ENCODE results near the gene USP25.

Gene USP25

DNA sequence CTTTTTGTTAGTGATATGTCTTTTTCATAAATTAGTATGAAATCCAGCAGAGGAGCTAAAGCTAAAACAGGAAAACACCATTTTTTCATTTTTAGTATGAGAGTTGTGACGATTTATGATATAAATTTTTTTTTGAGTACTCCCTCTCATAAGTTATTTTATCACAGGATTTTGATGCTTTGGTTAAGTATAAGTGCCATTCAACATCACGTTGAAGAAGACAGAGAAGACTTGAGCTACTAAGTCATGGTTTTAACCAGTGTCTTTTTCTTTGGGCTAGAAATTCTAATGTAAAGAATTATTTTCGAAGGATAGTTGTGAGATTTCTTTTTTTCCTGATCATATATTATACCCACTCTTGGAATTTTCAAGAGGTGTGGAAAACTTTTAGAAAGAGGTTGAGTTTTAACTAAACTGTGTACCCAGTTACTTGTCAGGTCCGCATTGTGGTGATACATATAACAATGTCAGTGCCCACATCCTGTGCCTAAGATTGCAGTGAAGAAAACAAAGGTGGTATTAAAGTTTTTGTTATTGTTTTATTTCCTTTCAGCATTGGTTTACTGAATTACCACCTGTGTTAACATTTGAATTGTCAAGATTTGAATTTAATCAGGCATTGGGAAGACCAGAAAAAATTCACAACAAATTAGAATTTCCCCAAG lies 93.8 kb downstream of the USP25 start:
- TF ChIP-seq, protein P1, sequence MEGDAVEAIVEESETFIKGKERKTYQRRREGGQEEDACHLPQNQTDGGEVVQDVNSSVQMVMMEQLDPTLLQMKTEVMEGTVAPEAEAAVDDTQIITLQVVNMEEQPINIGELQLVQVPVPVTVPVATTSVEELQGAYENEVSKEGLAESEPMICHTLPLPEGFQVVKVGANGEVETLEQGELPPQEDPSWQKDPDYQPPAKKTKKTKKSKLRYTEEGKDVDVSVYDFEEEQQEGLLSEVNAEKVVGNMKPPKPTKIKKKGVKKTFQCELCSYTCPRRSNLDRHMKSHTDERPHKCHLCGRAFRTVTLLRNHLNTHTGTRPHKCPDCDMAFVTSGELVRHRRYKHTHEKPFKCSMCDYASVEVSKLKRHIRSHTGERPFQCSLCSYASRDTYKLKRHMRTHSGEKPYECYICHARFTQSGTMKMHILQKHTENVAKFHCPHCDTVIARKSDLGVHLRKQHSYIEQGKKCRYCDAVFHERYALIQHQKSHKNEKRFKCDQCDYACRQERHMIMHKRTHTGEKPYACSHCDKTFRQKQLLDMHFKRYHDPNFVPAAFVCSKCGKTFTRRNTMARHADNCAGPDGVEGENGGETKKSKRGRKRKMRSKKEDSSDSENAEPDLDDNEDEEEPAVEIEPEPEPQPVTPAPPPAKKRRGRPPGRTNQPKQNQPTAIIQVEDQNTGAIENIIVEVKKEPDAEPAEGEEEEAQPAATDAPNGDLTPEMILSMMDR (IDR thresholded peaks at IDR 0.05; ENCODE audit: control extremely low read depth, extremely low read depth, low read depth, missing control alignments): no peak
- ChIA-PET POLR2A (no interaction called here), CTCF (no interaction called here)
- no peak for DNase-seq (ENCODE audit: extremely low spot score)

DNA sequence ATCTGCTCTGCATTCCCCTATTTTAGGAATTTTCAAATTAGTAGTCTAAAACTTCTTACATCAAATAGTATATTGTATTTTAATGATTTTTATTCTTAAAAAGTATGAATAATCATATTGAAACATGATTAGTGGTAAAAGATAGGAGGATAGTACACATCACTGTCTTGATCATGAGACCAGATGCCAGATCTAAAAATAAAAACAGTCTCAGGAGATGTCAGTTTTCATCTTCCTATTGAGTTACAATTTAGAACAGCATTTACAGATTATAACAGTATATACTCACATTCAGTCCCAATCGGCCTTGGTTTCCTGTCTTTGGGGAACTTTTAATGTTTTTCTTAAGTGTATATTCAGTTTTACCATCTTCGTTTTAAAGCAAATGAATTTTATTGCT lies 95.9 kb downstream of the USP25 start:
- ChIA-PET POLR2A (no interaction called here), CTCF (interaction anchor here (1.3 kb wide), 1 partner anchor 23 kb away, joined by 3 read pairs; no protein-coding TSS in a partner anchor)
- no peak for DNase-seq (ENCODE audit: extremely low spot score)
- TF ChIP-seq, protein P1 (IDR thresholded peaks at IDR 0.05; ENCODE audit: control extremely low read depth, extremely low read depth, low read depth, missing control alignments): no peak

DNA sequence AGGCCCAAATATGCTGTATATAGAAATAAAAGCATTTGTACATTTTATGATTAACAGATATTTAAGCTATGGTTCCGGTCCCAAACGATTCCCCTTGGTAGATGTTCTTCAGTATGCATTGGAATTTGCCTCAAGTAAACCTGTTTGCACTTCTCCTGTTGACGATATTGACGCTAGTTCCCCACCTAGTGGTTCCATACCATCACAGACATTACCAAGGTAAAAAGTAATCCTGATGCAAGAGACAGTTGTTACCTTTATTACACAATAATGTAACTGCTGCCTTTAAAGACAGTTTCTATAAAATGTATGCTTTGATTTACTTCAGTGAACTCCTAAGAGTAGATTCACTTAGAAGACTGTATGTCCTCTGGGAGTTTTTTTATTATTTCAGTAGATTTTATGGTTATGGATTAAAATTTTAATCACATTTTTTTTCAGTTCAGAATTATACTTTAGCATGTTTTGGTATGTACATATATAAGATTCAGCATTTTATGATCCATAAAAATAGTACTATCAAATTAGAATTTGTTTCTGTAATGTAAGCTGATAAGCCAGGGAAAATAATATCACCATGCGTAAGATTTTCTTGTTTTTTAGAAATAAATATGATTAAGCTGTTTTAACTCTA lies 96.5 kb downstream of the USP25 start:
- POLR2A ChIA-PET: no interaction called here

DNA sequence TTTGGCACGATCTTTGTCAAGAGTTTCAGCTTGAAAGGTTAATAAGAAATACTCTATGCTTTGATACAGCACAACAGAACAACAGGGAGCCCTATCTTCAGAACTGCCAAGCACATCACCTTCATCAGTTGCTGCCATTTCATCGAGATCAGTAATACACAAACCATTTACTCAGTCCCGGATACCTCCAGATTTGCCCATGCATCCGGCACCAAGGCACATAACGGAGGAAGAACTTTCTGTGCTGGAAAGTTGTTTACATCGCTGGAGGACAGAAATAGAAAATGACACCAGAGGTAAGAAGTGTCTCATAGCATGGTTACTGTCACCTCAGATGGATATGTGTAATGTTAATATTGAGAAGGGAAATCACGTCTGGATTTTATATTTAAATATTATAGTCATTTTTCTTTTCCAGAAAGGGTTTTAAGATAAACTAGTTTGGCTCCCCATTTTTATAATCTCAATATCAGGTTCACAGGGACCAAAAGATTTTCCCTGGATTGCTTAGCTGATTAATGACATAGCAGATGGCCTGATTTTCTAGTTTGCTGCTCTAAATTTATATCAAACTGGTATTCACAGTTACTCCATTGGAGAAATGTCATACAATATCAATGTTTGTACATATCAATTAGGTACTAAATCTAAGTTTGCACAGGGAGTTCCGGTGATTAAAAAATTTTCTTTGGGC lies 97.3 kb downstream of the USP25 start:
- no peak for DNase-seq (ENCODE audit: extremely low spot score)
- ChIA-PET POLR2A (no interaction called here), CTCF (interaction anchor here (1.5 to 1.6 kb wide), 2 partner anchors 20 to 96 kb away, joined by 3 to 4 read pairs; no protein-coding TSS in a partner anchor)
- TF ChIP-seq, protein P1 (IDR thresholded peaks at IDR 0.05; ENCODE audit: control extremely low read depth, extremely low read depth, low read depth, missing control alignments): no peak

More for the DNA sequence above, 96.5 kb downstream of the USP25 start:
- CTCF ChIA-PET: interaction anchor here (1.5 to 1.6 kb wide), 2 partner anchors 21 to 96 kb away, joined by 3 to 4 read pairs; no protein-coding TSS in a partner anchor
- TF ChIP-seq, protein P1 (IDR thresholded peaks at IDR 0.05; ENCODE audit: control extremely low read depth, extremely low read depth, low read depth, missing control alignments): peak; percentile 63
- peak; percentile 20 for DNase-seq (ENCODE audit: extremely low spot score)

DNA sequence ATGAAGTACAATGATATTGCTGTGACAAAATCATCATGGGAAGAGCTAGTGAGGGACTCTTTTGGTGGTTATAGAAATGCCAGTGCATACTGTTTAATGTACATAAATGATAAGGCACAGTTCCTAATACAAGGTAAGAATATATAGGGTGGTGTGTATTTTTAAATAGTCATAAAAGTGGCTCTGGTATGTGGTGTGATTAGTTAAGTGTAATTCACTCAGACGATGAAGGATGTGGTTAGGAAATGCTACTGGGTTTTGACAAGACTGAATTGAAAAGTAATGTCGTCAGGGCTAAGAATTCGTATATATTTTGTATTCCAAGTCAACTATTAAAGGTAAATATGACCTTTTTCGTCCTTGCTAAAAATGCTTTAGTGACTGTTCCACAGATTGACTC lies 101.7 kb downstream of the USP25 start:
- TF ChIP-seq, protein P1 (IDR thresholded peaks at IDR 0.05; ENCODE audit: control extremely low read depth, extremely low read depth, low read depth, missing control alignments): no peak
- no peak for DNase-seq (ENCODE audit: extremely low spot score)
- CTCF ChIA-PET: no interaction called here
- POLR2A ChIA-PET: no interaction called here

DNA sequence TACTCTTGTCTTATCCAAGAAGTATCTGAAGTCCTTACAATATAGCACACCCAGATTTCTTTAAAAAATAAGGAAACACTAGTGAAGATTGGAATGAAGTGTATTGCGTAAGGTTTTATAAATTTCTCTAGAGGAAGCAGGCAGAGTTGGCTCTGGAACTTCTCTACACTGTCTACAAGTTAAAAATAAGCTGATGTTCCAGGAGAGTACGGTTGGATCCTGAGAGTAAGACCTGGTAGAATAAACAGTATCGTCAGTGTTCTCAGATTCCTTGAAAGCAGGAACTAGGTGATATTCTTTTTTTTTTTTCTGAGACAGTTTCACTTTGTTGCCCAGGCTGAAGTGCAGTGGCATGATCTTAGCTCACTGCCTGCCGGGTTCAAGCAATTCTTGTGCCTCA lies 107.9 kb downstream of the USP25 start:
- POLR2A ChIA-PET: no interaction called here

More for the DNA sequence above, 107.9 kb downstream of the USP25 start:
- TF ChIP-seq, protein P1 (IDR thresholded peaks at IDR 0.05; ENCODE audit: control extremely low read depth, extremely low read depth, low read depth, missing control alignments): no peak
- DNase-seq (ENCODE audit: extremely low spot score): no peak
- CTCF ChIA-PET: no interaction called here
